DND-41 (cell line): Measurements from ENCODE around the gene ISYNA1.

ENCODE experiments used
- ATAC-seq: fragments of 200-7000 bp; cut with Tn5 transposase; 3 replicates; pipeline ENCODE4 v1.9.1; 2021; ENCODE audit warnings: low read depth; ENCODE audit not compliant: insufficient read depth
- DNase-seq: peaks from one replicate; pipeline ENCODE4 v3.0.0-alpha.2; 2020
- H2AFZ ChIP-seq: 2 replicates; pipeline ENCODE4 v1.6.0; 2012; ENCODE audit warnings: low read depth, low read length
- H3K27ac ChIP-seq: 2 replicates; pipeline ENCODE4 v1.5.1; 2012; ENCODE audit warnings: low read length, inconsistent platforms
- H3K27me3 ChIP-seq: fragments of 200-600 bp; sonication (generic); 2 replicates; pipeline ENCODE4 v1.6.0; 2012; ENCODE audit warnings: low read length, mild to moderate bottlenecking, inconsistent platforms; ENCODE audit not compliant: insufficient read depth, poor library complexity
- H3K36me3 ChIP-seq: 2 replicates; pipeline ENCODE4 v1.5.1; 2012; ENCODE audit warnings: low read length, inconsistent platforms; ENCODE audit not compliant: insufficient read depth
- H3K4me1 ChIP-seq: 2 replicates; pipeline ENCODE4 v1.5.1; 2012; ENCODE audit warnings: mild to moderate bottlenecking, low read length; ENCODE audit not compliant: insufficient read depth
- H3K4me2 ChIP-seq: 2 replicates; pipeline ENCODE4 v1.6.0; 2012; ENCODE audit warnings: mild to moderate bottlenecking, moderate library complexity, low read length, inconsistent platforms; ENCODE audit not compliant: insufficient read depth
- H3K4me3 ChIP-seq, 2 experiments: fragments of 200-600 bp in 1 of 2; shearing (Covaris generic) in 1 of 2; 2 replicates each; pipeline ENCODE4 v1.5.1; 2012 to 2016; ENCODE audit warnings: inconsistent platforms in 2 of 2, low read length in 2 of 2, mild to moderate bottlenecking in 2 of 2, low read depth in 1 of 2, moderate library complexity in 1 of 2
- H3K79me2 ChIP-seq: 2 replicates; pipeline ENCODE4 v1.6.0; 2012; ENCODE audit warnings: low read length, inconsistent platforms; ENCODE audit not compliant: insufficient read depth
- H3K9ac ChIP-seq: 2 replicates; pipeline ENCODE4 v1.6.0; 2012; ENCODE audit warnings: low read depth, mild to moderate bottlenecking, inconsistent platforms, low read length, moderate library complexity
- H3K9me3 ChIP-seq: 2 replicates; pipeline ENCODE4 v1.5.1; 2012; ENCODE audit warnings: low read length, moderate library complexity, mild to moderate bottlenecking, inconsistent platforms; ENCODE audit not compliant: insufficient read depth, severe bottlenecking
- H4K20me1 ChIP-seq: 2 replicates; pipeline ENCODE4 v1.6.0; 2012; ENCODE audit warnings: low read length; ENCODE audit not compliant: insufficient read depth
- CTCF ChIP-seq: IDR thresholded peaks from 2 replicates; pipeline ENCODE4 v1.5.1; 2012; ENCODE audit warnings: borderline replicate concordance, low read length, moderate library complexity, mild to moderate bottlenecking; ENCODE audit not compliant: poor library complexity, severe bottlenecking; ENCODE audit errors: extremely low read depth
- EZH2 ChIP-seq: IDR thresholded peaks from 3 replicates; pipeline ENCODE4 v1.6.1; 2012; ENCODE audit warnings: borderline replicate concordance, low read depth, mild to moderate bottlenecking, moderate library complexity, low read length, inconsistent platforms; ENCODE audit not compliant: severe bottlenecking

ISYNA1 gene

GRCh38 chr19:18441804-18442788 lies 4.2 kb upstream of the ISYNA1 start:
- no peak overlapping the region for H2AFZ ChIP-seq
- no peak for DNase-seq
- no peaks in the 10 kb centered on the region for H3K27me3 ChIP-seq
- H3K4me3 ChIP-seq = no peak overlapping the region
- H3K9ac ChIP-seq = no peak overlapping the region
- no peaks in the 10 kb centered on the region for H3K79me2 ChIP-seq
- peaks cover 4% of the 10 kb centered on the region for H3K4me1 ChIP-seq
- H3K27ac ChIP-seq = no peak overlapping the region
- ATAC-seq = no peak
- no peak for TF ChIP-seq EZH2
- TF ChIP-seq CTCF = no peak
- H3K4me2 ChIP-seq = no peak overlapping the region
- peaks cover 38% of the 10 kb centered on the region for H3K36me3 ChIP-seq
- H4K20me1 ChIP-seq = peaks cover 20% of the 10 kb centered on the region; the same call in 1 of the 2 replicates
- H3K9me3 ChIP-seq = no peaks in the 10 kb centered on the region

GRCh38 chr19:18440936-18441803 lies 3.2 kb upstream of the ISYNA1 start:
- peaks cover 17% of the 10 kb centered on the region; the same call in 1 of the 2 replicates for H4K20me1 ChIP-seq
- H3K27me3 ChIP-seq = no peaks in the 10 kb centered on the region
- DNase-seq = no peak
- H3K36me3 ChIP-seq = peaks cover 29% of the 10 kb centered on the region
- H2AFZ ChIP-seq = no peak overlapping the region
- H3K9ac ChIP-seq = no peak overlapping the region
- H3K79me2 ChIP-seq = no peaks in the 10 kb centered on the region
- TF ChIP-seq CTCF (no peak), EZH2 (no peak)
- H3K27ac ChIP-seq = no peak overlapping the region
- no peaks in the 10 kb centered on the region for H3K9me3 ChIP-seq
- peaks cover 13% of the 10 kb centered on the region for H3K4me1 ChIP-seq
- no peak for ATAC-seq
- H3K4me3 ChIP-seq = no peak overlapping the region
- no peak overlapping the region for H3K4me2 ChIP-seq

GRCh38 chr19:18440415-18440877 lies 2.5 kb upstream of the ISYNA1 start:
- no peak overlapping the region for H2AFZ ChIP-seq
- H3K27ac ChIP-seq = no peak overlapping the region
- H3K4me3 ChIP-seq = no peak overlapping the region
- H3K27me3 ChIP-seq = no peaks in the 10 kb centered on the region
- H3K4me1 ChIP-seq = peaks cover 20% of the 10 kb centered on the region
- H3K79me2 ChIP-seq = no peaks in the 10 kb centered on the region
- H3K36me3 ChIP-seq = peaks cover 28% of the 10 kb centered on the region
- no peak overlapping the region for H3K4me2 ChIP-seq
- peak; percentile 32; the same call in 2 of the 3 replicates for ATAC-seq
- peak; percentile 46 for DNase-seq
- H3K9ac ChIP-seq = no peak overlapping the region
- H4K20me1 ChIP-seq = peaks cover 20% of the 10 kb centered on the region; the same call in 1 of the 2 replicates
- no peak for TF ChIP-seq EZH2
- peak; percentile 67 for TF ChIP-seq CTCF
- H3K9me3 ChIP-seq = no peaks in the 10 kb centered on the region
